Neuronal stem cell (in vitro differentiated cells): ENCODE measurements around the gene CLCNKA.
A peak's percentile ranks its signal among the peaks of the same experiment; 100 is the strongest.
"Not testable (repeated sequence)": the region's sequence is repeated elsewhere in the genome, so short reads cannot be mapped to it uniquely, and the experiment has no call there.

Source experiments
- DNase-seq: peaks from one replicate; pipeline ENCODE4 v3.0.0-alpha.2; 2013; ENCODE audit warnings: low spot score
- H2AFZ ChIP-seq: one replicate; pipeline ENCODE4 v1.6.1; 2013; ENCODE audit warnings: mild to moderate bottlenecking, low read length, inconsistent platforms
- H2AK5ac ChIP-seq: 2 replicates; pipeline ENCODE4 v1.6.1; 2013; ENCODE audit warnings: low read depth, mild to moderate bottlenecking, inconsistent platforms, low read length, moderate library complexity, mixed read lengths
- H2BK120ac ChIP-seq: 2 replicates; pipeline ENCODE4 v1.6.1; 2013; ENCODE audit warnings: low read depth, mild to moderate bottlenecking, inconsistent platforms, low read length, moderate library complexity, mixed read lengths
- H2BK12ac ChIP-seq: one replicate; pipeline ENCODE4 v1.6.1; 2013; ENCODE audit warnings: low read length, inconsistent platforms
- H2BK15ac ChIP-seq: 2 replicates; pipeline ENCODE4 v1.6.1; 2013; ENCODE audit warnings: mild to moderate bottlenecking, low read length, inconsistent platforms, mixed read lengths
- H2BK5ac ChIP-seq: one replicate; pipeline ENCODE4 v1.6.1; 2013; ENCODE audit warnings: inconsistent platforms, mild to moderate bottlenecking, low read length, moderate library complexity
- H3K14ac ChIP-seq: one replicate; pipeline ENCODE4 v1.6.1; 2013; ENCODE audit warnings: low read length, inconsistent platforms
- H3K18ac ChIP-seq: 2 replicates; pipeline ENCODE4 v1.6.1; 2013; ENCODE audit warnings: low read length, inconsistent platforms
- H3K23ac ChIP-seq: 2 replicates; pipeline ENCODE4 v1.6.1; 2013; ENCODE audit warnings: low read depth, mild to moderate bottlenecking, mixed read lengths, low read length, inconsistent platforms; ENCODE audit not compliant: poor library complexity
- H3K27ac ChIP-seq: replicated peaks from 3 replicates; pipeline ENCODE4 v1.5.1; 2013; ENCODE audit warnings: low read length, inconsistent platforms
- H3K27me3 ChIP-seq, 3 experiments: 2 replicates each; pipeline ENCODE4 v1.6.1; 2013; ENCODE audit warnings: low read length in 3 of 3, mild to moderate bottlenecking in 2 of 3, inconsistent platforms in 1 of 3, low read depth in 1 of 3, mixed read lengths in 1 of 3, moderate library complexity in 1 of 3; ENCODE audit not compliant: control insufficient read depth in 3 of 3, insufficient read depth in 3 of 3
- H3K36me3 ChIP-seq, 2 donors: replicated peaks in 1 of 2; 2 replicates each; pipeline ENCODE4 v1.6.1; 2013; ENCODE audit warnings: low read length in 2 of 2; ENCODE audit not compliant: control insufficient read depth in 2 of 2, insufficient read depth in 2 of 2
- H3K4ac ChIP-seq: 2 replicates; pipeline ENCODE4 v1.6.1; 2013; ENCODE audit warnings: inconsistent platforms, mild to moderate bottlenecking, low read length, moderate library complexity
- H3K4me1 ChIP-seq, 2 donors: 1 replicate in 1 of 2; 2 replicates in 1 of 2; pipeline ENCODE4 v1.6.1; 2013; ENCODE audit warnings: low read length in 2 of 2, low read depth in 1 of 2; ENCODE audit not compliant: control insufficient read depth in 2 of 2, insufficient read depth in 1 of 2
- H3K4me2 ChIP-seq: one replicate; pipeline ENCODE4 v1.6.1; 2013; ENCODE audit warnings: mild to moderate bottlenecking, low read length, inconsistent platforms; ENCODE audit not compliant: insufficient read depth, poor library complexity, severe bottlenecking
- H3K4me3 ChIP-seq, 2 donors: 2 replicates each; pipeline ENCODE4 v1.5.1; 2013; ENCODE audit warnings: low read length in 2 of 2, mild to moderate bottlenecking in 2 of 2, inconsistent platforms in 1 of 2, moderate library complexity in 1 of 2
- H3K79me1 ChIP-seq: one replicate; pipeline ENCODE4 v1.6.1; 2013; ENCODE audit warnings: low read depth, mild to moderate bottlenecking, inconsistent platforms, low read length, moderate library complexity
- H3K9ac ChIP-seq: one replicate; pipeline ENCODE4 v1.6.1; 2013; ENCODE audit warnings: mild to moderate bottlenecking, low read depth, low read length, inconsistent platforms; ENCODE audit not compliant: poor library complexity
- H3K9me3 ChIP-seq, 2 donors: replicated peaks in 1 of 2; 2 replicates each; pipeline versions ENCODE3 to v1.6.1; 2013; ENCODE audit warnings: low read length in 2 of 2, mild to moderate bottlenecking in 2 of 2, inconsistent platforms in 1 of 2, low read depth in 1 of 2, mixed read lengths in 1 of 2, moderate library complexity in 1 of 2; ENCODE audit not compliant: control insufficient read depth in 2 of 2, insufficient read depth in 1 of 2
- H4K8ac ChIP-seq: one replicate; pipeline ENCODE4 v1.6.1; 2013; ENCODE audit warnings: low read depth, mild to moderate bottlenecking, inconsistent platforms, low read length, moderate library complexity
- H4K91ac ChIP-seq: one replicate; pipeline ENCODE4 v1.6.1; 2013; ENCODE audit warnings: low read length, low read depth, mild to moderate bottlenecking, inconsistent platforms; ENCODE audit not compliant: poor library complexity
- WGBS, 2 donors: extraction: QIAGEN DNeasy Blood & Tissue Kit; methylation state at CpG; one replicate each; pipeline ENCODE4 v1.1.7; 2013; ENCODE audit warnings: missing lambda C conversion rate in 2 of 2, mixed read lengths in 1 of 2; ENCODE audit not compliant: insufficient read length in 2 of 2, insufficient replicate concordance in 1 of 2; ENCODE audit errors: extremely low coverage in 2 of 2; 5-methylcytosine and 5-hydroxymethylcytosine counted together

The CLCNKA gene

GRCh38 chr1:16031551-16031950 lies 9.7 kb downstream of the CLCNKA start:
- peaks cover 3 to 8% of the 10 kb centered on the region in 2 donors for H3K4me1 ChIP-seq
- no peak for DNase-seq
- H3K9ac ChIP-seq: no peak overlapping the region
- H2BK120ac ChIP-seq: no peak overlapping the region
- H3K4ac ChIP-seq: no peak overlapping the region
- H2BK12ac ChIP-seq: no peak overlapping the region
- no peak overlapping the region for H2BK15ac ChIP-seq
- peaks cover 0 to 13% (median 0%) of the 10 kb centered on the region in 3 experiments for H3K27me3 ChIP-seq
- H3K36me3 ChIP-seq: no peaks in the 10 kb centered on the region
- WGBS, 2 donors: no CpG with 5 or more reads among the region's 8 CpGs
- H3K23ac ChIP-seq: no peak overlapping the region
- no peak overlapping the region for H2AK5ac ChIP-seq
- H2BK5ac ChIP-seq: no peak overlapping the region
- H3K9me3 ChIP-seq: no peaks in the 10 kb centered on the region
- no peak overlapping the region for H3K18ac ChIP-seq
- no peak overlapping the region for H3K4me3 ChIP-seq
- H3K79me1 ChIP-seq: no peaks in the 10 kb centered on the region
- H3K4me2 ChIP-seq: no peak overlapping the region
- no peak overlapping the region for H3K27ac ChIP-seq
- H2AFZ ChIP-seq: no peak overlapping the region
- no peak overlapping the region for H4K91ac ChIP-seq
- H3K14ac ChIP-seq: no peak overlapping the region
- no peak overlapping the region for H4K8ac ChIP-seq

GRCh38 chr1:16032388-16033102 lies 10.7 kb downstream of the CLCNKA start:
- H3K27me3 ChIP-seq: peaks cover 0 to 15% (median 0%) of the 10 kb centered on the region in 3 experiments
- H2BK12ac ChIP-seq: no peak overlapping the region
- no peak overlapping the region for H3K4ac ChIP-seq
- peak overlapping the region; percentile 13 for H3K23ac ChIP-seq
- no peak overlapping the region for H4K91ac ChIP-seq
- WGBS, 2 donors: no CpG with 5 or more reads among the region's 18 CpGs
- peak overlapping the region; percentile 50 for H3K18ac ChIP-seq
- H4K8ac ChIP-seq: no peak overlapping the region
- H2AK5ac ChIP-seq: peak overlapping the region; percentile 36
- no peaks in the 10 kb centered on the region for H3K36me3 ChIP-seq
- peaks cover 0 to 2% of the 10 kb centered on the region in 2 donors for H3K4me1 ChIP-seq
- H3K4me2 ChIP-seq: no peak overlapping the region
- no peak overlapping the region for H2BK120ac ChIP-seq
- H3K4me3 ChIP-seq: peak overlapping the region in 1 of 2 donors; percentile 5
- no peak overlapping the region for H3K27ac ChIP-seq
- no peaks in the 10 kb centered on the region for H3K79me1 ChIP-seq
- H2AFZ ChIP-seq: peak overlapping the region; percentile 45
- no peak overlapping the region for H3K14ac ChIP-seq
- no peak overlapping the region for H2BK5ac ChIP-seq
- H3K9ac ChIP-seq: no peak overlapping the region
- peak overlapping the region; percentile 14 for H2BK15ac ChIP-seq
- DNase-seq: peak; percentile 88
- H3K9me3 ChIP-seq: no peaks in the 10 kb centered on the region

- H3K27me3 ChIP-seq: peaks cover 0 to 13% (median 0%) of the 10 kb centered on the region in 3 experiments
- not testable (repeated sequence) for H3K14ac ChIP-seq, H2BK120ac ChIP-seq, H4K8ac ChIP-seq, H2AK5ac ChIP-seq, H3K4me3 ChIP-seq, H3K79me1 ChIP-seq, H2BK15ac ChIP-seq, H4K91ac ChIP-seq, H3K4me2 ChIP-seq, H3K36me3 ChIP-seq, H2BK12ac ChIP-seq, DNase-seq, H3K4me1 ChIP-seq, H2BK5ac ChIP-seq, H3K4ac ChIP-seq, H3K27ac ChIP-seq, H3K9me3 ChIP-seq
- peak overlapping the region; percentile 77 for H3K9ac ChIP-seq
- peak overlapping the region; percentile 13 for H3K23ac ChIP-seq
- H2AFZ ChIP-seq: peak overlapping the region; percentile 45
- peak overlapping the region; percentile 59 for H3K18ac ChIP-seq
- no CpG with 5 or more reads among the region's 7 CpGs for WGBS, 2 donors
Observed at GRCh38 chr1:16033103-16033632, 11.3 kb downstream of the CLCNKA start.

- not testable (repeated sequence) for H3K4me3 ChIP-seq, H3K9ac ChIP-seq, H2BK120ac ChIP-seq, H3K79me1 ChIP-seq, H3K4ac ChIP-seq, H4K91ac ChIP-seq, H2BK15ac ChIP-seq, H3K27ac ChIP-seq, DNase-seq, H3K4me1 ChIP-seq, H3K23ac ChIP-seq, H2BK5ac ChIP-seq, H2AK5ac ChIP-seq, H2BK12ac ChIP-seq, H4K8ac ChIP-seq, H3K4me2 ChIP-seq, H2AFZ ChIP-seq, H3K36me3 ChIP-seq, H3K9me3 ChIP-seq, H3K14ac ChIP-seq
- Histone ChIP-seq H3K18ac (peak overlapping the region; percentile 28), H3K27me3 (peaks cover 0 to 30% (median 0%) of the 10 kb centered on the region in 3 experiments)
- no CpG with 5 or more reads among the region's 11 CpGs for WGBS, 2 donors
Observed at GRCh38 chr1:16036461-16036860, 14.6 kb downstream of the CLCNKA start.
